Activated T-helper 17 cell treated with anti-CD3 and anti-CD28 coated beads, Interleukin-2, amount 50 U/mL, for 72 hours (primary cell): ENCODE measurements around the gene PRR20C. TPM values are rescaled to one million over a fixed set of nuclear protein-coding genes. Genes with fewer than 3 reads are reported as not detected.

Experiments used
- total RNA-seq, 2 donors: library from RNA; stranded (reverse); gene quantifications; one replicate each; pipeline ENCODE4 v1.2.3, GENCODE V29; 2022

PRR20C gene
- total RNA-seq, 2 donors from 2014 or later, result not detected

Other genes starting within 250 kb of the PRR20C start
- gene PRR20A, start 13.1 kb upstream of the PRR20C start, total RNA-seq, result not detected
- not detected for gene PRR20B, start 6.6 kb upstream of the PRR20C start, total RNA-seq
- gene PRR20D, start 6.6 kb downstream of the PRR20C start, total RNA-seq, result not detected
- gene PRR20E, start 13.1 kb downstream of the PRR20C start, total RNA-seq, result not detected